GM18511 (cell line): ENCODE measurements around the gene FTO.

Experiments
- ATAC-seq: cut with Tn5 transposase; IDR thresholded peaks from one replicate; pipeline ENCODE4 v1.9.1; 2021; ENCODE audit warnings: mild to moderate bottlenecking, moderate library complexity; ENCODE audit not compliant: unreplicated experiment

The FTO gene

DNA sequence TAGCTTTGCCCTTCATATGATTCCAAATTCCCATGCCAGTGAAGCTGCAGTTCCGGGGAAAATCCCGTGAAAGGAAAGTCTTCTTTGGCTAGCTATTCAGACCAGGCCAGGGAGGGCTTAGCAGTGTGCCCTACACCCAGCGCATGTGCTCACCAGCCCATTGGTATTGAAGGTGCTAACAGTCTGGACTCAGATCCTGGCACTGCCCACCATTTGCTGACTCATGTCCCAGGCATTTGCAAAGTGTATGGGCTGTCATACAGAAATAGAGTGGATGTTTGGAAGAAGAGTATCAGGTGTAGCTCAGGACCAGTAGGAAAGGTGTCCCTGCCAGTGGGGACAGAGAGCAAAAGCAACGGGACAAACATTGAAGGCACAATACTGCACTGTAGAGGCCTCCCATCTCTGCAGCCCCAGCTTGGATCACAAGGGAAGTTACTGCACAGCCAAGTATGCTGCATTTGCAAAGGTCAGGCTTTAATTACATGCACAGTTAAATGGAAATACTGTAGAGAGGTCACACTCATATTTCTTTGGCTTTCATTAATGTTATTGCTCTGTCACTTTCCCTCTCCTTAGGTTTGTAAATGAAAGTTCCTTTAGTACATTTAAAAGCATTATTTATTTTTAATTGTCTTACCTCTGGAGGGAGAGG, 362.6 kb downstream of the FTO start:
- no peak for ATAC-seq

DNA sequence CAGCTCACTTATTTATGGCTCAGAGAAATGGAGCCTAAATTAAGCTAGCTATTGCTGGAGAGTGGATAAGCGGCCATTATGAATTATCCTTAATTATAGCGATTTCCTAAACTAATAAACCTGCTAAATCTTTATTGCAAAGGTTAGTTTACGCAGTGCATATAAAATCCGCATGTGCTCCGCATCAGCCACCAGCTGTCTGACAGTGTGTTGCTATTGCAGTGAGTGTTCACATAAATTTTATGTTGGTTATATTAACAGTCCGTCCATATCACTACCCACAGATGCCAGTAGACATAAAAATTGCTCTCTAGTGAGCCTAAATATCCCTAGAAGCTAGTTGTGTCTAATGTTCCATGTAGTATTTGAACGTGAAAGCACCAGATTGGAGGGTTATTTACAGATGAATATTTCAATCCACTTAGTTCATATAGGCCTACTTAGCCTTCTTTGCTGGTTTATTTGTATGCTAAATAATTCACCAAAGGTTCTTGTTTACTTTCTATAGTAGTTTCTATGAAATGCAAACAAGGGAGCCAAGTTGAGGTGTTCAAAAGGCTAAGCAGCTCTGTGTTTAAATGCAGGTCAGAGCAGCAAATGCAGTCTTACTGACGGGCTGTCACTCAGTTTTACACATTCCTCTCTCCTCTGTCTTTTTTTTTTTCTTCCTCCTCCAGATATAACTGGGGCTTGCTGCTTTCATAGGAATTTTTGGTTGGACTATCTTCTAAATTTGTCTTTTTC, 363.5 kb downstream of the FTO start:
- no peak for ATAC-seq

DNA sequence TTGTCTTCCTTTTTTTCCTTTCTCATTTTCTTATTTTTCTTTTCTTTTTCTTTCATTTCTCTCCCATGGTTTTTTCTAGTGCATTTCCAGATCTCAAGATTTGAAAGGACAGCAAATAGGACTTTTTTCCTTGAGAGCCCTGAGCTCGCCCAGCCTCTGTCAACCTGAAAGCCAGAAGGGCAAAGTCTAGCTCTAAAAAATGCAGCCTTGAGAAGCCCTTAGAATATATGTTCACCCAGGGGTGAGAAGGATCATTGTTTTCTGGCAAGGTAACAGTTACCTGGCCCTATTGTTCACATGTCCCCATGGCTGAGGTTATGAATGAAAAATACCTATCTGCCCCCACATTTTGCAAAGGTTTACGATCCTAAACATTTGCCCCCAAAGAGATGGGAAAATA, 364.3 kb downstream of the FTO start:
- ATAC-seq = no peak

DNA sequence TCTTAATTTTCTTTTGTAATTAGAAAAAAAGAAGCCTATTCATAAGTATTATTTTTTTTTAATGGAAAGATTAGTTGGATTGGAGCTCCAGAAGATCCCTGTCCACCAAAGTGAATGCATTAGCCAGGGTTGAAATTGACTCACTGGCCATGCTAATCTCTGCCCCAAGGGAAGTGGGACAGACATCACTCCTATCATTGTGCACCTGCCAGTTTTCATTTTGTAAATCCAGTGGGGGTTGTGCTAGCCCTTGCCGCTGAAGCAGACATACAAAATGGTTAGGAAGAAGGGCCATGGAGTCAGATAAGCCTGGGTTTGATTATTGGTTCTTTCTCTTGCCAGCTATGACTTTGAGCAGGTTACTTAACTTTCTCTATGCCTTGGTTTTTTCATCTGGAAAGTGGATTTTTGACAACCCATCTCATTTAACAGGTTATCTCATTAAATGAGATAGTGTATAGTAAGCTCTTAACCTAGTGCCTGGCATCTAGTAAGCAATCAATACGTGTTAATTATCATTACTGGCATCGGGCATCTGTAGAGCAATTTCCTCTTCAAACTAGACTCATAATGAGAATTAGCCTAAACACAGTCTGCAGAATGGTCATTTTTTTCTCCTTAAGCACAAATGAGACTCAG, 365.8 kb downstream of the FTO start:
- ATAC-seq = no peak

DNA sequence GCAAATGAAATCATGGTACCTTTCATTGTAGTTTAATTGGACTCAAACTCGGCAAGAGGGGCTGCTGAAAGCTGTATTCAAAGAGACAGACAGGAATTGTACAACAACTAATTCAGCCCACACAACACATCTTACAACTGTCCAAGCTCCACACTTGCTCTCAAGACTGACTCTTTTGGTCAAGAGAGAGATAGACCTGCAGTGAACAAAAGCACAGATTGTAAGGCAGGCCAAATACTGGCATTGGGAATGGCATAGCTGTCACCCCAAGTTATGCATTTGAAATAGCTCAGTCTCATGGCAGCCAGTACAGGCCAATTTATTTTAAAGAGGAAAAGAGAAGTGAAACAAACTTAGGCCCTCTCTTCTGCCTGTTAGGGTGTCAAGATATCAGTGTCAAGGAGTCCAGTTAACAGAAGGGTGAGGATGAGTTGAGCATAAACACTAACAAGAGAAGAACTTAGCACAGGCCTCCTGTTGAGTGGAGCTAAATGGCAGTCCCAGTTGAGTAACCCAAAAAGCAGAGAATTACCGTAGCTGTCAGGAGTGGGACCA, 366.9 kb downstream of the FTO start:
- ATAC-seq = peak; percentile 89

DNA sequence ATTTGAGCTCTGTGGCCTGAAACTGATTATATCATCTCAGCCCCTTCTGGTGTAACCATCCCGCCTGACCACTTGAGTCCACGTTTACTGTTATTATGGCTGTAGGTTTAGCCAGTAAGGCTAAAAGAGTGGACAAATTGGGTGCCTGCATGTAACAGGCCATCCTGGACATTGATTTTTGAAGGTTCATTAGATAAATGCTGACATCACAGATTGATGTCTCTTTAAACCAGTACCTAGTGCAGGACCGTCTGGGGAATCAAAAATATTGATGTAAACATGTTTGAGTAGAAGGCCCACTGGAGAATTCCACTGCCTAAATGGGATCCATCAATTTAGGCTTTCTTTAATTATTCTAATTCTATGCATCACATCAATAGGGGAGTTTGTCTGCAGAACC, 367.6 kb downstream of the FTO start:
- no peak for ATAC-seq

DNA sequence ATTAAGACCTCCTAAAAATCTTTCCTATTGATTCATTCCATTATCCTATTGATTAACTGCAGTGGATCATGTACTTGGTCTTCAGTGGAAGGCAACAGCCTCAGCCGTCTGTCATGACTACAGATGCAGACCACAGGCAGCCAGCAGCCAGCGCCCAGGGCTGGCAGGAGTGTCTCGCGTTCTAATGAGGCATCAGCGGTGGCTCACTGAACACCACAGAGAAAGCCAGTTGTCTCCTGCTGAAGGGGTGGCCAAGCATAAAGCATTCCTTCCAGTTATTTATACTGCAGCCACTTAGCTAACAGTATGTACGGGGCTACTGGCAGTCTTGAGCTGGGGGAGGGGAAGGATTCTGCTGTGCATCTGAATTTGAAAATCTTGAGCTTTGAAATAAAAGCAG, 368.3 kb downstream of the FTO start:
- no peak for ATAC-seq

DNA sequence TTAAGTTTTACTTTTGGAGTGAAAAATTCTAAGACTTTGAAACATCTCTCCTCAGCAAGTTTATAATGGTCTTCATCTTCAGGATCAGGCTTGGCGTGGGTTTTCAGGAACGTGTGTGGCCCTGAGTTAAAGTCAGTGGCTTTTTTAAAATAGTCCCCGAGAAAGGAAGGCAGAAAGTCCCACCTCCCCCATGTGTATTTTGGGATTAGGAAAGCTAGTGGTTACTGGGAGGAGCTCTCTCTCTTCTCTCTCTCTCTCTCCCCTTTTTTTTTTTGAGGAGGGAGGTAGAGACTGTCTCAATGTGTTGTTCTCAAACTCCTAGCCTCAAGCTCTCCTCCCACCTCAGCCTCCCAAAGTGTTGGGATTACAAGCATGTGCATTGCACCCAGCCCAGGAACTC, 369.4 kb downstream of the FTO start:
- no peak for ATAC-seq

DNA sequence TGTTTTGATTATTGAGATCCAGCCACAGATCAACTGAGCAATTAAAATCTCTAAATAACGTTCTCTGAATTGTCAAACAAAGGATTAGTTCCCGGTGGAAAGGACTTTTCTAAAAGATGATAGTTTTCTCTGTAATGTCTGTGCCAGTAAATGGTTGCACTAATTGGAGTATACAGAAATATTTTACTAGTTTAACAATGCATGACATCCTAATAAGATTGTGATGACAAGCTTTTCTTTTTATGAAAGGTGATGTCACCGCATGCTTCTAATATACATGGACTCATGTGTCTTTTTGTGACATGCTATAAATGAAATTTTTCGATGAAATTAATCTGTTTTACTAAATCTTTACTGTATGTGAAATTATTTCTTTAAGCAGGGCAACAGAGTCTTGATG, 371.5 kb downstream of the FTO start:
- ATAC-seq = no peak

DNA sequence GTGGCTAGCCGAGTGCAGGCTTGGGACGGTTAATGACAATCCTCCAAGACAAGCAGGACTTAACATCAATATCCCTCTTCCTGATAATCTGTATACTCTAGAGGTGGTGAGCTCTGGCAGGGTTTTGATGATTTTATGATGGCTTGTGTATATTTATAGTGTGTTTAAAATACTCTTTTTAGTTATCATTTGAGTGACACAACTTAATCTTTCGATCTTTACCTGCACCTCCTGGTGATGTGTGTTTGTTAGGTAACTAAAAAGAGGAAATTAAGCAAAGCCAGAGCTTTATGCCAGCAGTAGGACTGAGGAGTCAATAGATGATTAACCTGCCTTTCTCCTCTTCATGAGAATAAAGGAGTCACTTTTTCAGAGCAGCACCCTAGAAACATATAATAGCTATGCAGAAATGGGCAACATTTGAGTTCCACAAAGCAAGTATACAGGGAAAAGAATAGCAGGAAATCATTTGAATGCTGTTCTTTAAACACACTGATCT, 372.1 kb downstream of the FTO start:
- no peak for ATAC-seq

DNA sequence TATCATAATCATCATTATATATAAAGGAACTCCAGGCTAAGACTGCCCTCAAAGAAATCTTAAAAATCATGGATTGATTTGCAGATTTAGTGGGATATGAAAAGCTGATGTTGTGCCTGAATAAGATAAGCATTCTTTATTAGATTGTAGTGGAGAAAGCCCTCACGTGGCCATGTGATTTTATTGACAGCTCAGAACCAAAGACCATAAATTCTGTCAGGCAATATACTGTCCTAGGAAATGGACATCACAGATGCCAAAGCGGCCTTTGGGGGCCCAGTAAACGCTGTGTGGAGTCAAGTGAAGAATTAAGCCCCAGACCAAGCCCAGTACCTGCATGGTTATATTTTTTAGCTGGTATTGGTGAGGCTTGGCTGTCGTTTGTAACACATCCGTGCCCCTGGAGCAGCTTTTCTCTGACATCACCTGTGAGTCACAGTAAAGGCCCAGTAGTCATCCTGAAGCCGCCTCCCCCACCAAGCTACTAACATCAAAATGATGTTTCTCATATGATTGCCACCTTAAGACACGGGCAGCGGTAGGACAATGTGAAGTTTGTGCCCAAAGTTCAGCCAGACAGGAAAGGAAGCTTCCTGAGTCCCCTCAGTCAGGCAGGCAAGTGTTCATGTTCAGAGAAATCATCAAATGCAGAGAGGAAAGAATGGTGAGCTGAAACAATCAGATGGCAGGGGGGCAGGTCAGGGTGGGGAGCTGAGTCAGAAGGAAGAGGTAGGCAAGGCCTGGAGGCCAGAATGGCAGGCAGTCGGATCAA, 373.3 kb downstream of the FTO start:
- no peak for ATAC-seq

DNA sequence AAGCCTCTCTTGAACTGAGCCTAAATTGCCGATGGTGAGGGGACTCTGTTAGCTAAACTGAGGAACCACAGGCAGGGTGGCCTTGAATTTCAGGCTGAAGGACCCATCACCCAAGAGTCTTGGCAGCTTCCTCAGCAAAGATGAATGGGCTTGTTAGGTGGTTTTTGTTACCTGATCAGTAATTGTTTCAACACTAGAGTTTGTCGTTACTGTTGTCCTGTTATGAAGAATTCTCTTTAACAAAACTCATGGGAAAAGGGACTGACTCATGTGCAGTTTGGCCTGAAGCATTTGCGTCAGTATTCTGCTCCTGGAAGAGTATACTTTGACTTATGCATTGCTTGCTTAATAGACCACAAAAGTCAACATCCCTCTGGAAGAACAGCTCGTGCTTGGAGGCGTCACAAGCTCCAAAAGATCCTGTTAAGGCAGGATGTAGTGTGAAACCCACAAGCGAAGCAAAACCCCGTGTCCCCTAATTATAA, 376.6 kb downstream of the FTO start:
- ATAC-seq = no peak

DNA sequence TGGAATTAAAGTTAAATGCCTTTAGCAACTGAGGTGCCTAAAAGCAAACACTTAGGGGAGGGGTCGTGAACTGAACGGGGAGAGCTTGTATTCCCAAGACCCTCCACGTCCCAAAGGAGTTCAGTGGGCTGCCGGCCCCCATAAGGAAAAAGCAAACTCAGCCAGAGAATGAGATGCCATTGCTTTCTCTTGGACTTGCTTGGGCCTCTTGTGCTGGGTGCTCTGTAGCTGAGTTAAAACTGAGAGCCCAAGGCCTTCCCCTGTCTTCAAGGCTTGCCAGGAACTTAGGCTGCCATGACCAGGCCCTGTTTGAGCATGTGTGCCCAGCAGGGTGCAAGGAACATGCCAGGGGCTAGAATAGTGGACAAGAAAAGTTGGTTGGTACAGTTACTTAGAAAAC, 382.8 kb downstream of the FTO start:
- no peak for ATAC-seq

DNA sequence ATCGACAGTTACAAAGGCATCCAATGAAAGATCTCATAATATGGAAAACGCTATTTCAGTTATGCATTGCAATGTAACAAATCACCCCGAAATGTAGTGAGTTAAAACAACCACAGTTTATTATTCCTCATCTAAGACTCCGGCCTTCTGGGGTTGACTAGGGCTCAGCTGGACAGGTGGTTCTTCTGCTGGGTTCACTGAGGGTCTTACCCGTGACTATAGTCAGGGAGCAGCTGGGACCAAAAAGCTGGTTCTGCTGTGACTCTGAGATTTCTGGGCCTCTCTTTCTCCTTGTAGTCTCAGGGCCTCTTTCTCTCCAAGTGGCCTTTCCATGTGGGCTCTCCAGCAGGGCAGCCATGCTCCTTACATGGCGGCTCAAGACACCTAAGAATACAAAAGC, 386.6 kb downstream of the FTO start:
- no peak for ATAC-seq

DNA sequence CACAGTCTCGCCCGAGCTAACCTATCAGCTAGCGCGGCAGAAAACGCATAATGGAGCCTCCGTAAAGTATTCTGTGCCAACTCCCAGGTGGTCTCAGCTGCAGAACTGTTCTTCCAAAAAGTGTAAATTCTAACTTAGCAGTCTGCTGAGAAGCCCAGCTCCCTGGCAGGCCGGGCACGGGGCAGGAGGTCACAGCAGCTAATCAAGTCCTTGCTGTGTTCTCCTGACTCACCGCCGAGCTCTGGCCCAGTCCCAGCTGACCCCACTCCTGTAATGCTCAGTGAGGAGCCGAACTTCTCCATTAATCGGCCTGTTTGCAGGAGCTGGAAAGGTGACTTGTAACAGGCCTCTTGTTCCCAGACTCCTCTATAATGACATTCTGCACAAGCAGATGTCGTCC, 389.3 kb downstream of the FTO start:
- no peak for ATAC-seq

DNA sequence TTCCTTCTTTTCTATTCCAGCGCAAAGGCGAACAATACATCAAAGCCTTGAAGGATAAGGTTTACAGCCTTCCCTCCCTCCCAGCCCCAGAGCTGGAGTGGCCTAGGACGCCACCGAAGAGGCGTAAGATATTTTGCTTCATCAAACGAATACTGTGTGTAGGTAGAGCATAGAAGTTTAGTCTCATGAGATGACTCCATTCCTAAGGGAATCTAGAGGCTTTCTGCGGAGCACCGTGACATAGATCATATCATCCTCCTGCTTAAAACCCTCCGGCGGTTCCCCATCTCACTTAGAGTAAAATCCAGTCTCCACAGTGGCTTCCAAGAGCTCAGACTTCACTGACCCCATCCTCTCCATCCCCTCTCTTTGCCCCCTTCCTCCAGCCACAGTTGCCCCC, 390.7 kb downstream of the FTO start:
- no peak for ATAC-seq

DNA sequence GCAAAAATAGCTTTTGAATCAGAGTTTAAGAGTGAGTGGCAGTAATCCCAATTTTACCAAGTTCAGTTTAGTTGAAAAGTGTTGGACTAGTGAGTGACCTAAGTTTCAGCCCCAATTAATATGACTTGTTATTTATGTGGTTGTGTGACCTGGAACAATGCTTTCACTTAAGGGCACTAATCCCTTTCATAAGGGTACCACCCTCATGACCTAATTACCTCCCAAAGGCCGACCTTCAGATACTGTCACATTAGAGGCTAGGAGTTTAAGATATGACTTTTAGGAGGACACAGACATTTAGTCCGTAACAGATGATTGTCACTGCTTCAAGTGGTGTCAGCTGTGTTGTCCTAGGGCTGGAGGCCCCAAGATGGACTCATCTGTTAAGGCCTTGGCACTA, 392.7 kb downstream of the FTO start:
- ATAC-seq = no peak

DNA sequence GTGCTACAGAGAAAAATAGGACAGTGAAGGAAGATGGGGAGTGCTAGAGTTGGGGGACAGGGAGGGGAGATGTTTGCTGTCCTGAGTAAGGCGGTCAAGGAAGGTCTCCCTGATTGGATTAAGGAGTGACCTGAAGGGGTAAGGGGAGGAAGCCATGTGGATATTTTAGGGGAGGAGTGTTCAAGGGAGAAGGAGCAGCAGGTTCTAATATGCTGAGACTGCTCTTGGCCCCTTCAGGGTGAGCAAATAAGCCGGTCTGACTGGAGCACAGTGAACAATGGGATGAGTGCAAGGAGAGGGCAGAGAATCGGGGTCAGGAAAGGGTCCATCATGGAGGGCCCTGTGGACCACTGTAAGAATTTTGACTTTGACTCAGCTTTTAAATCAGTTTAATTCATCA, 393.8 kb downstream of the FTO start:
- ATAC-seq = no peak

DNA sequence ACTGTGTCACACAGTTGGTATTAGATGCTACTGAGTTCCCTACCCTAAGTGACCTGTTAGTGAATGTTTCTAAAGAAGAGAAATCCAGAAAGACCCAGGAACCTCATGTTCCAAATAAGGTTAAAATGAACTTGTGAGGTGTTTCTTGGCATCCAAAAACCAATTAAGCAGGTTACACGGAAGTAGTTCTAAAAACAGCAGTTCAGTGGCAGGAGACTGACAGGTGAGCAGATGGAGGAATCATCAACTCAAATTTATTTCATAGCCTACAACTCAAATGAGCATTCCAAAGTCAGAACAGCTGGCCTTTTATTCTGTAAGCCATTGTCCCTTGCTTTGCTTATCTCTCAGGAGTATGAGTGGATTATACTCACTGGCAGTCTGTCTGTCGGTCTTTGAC, 394.3 kb downstream of the FTO start:
- ATAC-seq = no peak

DNA sequence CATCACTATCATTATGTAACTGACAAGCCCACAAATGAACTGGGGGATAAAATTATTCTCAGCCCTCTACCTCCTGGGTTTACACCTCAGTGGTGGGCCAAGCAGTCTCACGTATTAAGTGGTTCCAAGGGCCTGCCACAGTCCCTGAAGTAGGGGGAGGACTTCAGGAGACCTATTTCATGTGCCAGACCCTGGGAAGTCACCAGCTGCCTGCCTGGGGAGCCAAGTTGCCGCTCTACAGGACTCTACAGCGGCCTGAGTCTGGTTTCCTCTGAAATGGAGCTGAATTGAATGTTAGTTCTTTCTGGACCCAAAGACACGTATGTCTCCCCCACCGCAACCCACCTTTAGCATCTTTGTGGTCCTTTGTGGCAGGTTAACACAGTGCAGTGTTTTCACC, 395.7 kb downstream of the FTO start:
- ATAC-seq = no peak
